CD14-positive monocyte (primary cell): ENCODE results near the gene EIF3B. TPM values are rescaled to one million over a fixed set of nuclear protein-coding genes. Genes with fewer than 3 reads are reported as not detected.

Source experiments
- DNase-seq, 3 donors: peaks; one replicate each; pipeline ENCODE4 v3.0.0-alpha.2; 2011 to 2022
- H2AFZ ChIP-seq: 2 replicates; pipeline ENCODE4 v1.6.0; 2012; ENCODE audit warnings: mild to moderate bottlenecking, low read depth, low read length, inconsistent platforms; ENCODE audit not compliant: insufficient read depth, poor library complexity, severe bottlenecking
- H3K27ac ChIP-seq, 2 donors: 1 replicate in 1 of 2; 2 replicates in 1 of 2; pipeline ENCODE4 v1.5.1; 2012 to 2013; ENCODE audit warnings: low read length in 2 of 2, control low read depth in 1 of 2, inconsistent platforms in 1 of 2, low read depth in 1 of 2, mild to moderate bottlenecking in 1 of 2
- H3K27me3 ChIP-seq, 2 donors: one replicate each; pipeline versions ENCODE4 v1.6.0 to v1.6.1; 2011 to 2013; ENCODE audit warnings: low read length in 2 of 2; ENCODE audit not compliant: control insufficient read depth in 2 of 2, insufficient read depth in 2 of 2
- H3K36me3 ChIP-seq, 2 donors: replicated peaks in 1 of 2; 1 replicate in 1 of 2; 2 replicates in 1 of 2; pipeline versions ENCODE4 v1.5.1 to v1.6.1; 2012 to 2013; ENCODE audit warnings: low read length in 2 of 2, control low read depth in 1 of 2, inconsistent platforms in 1 of 2, mild to moderate bottlenecking in 1 of 2; ENCODE audit not compliant: insufficient read depth in 2 of 2, control insufficient read depth in 1 of 2
- H3K4me1 ChIP-seq, 2 donors: 1 replicate in 1 of 2; 2 replicates in 1 of 2; pipeline versions ENCODE4 v1.5.1 to v1.6.1; 2012 to 2013; ENCODE audit warnings: low read length in 2 of 2, control low read depth in 1 of 2, inconsistent platforms in 1 of 2, mild to moderate bottlenecking in 1 of 2, moderate library complexity in 1 of 2; ENCODE audit not compliant: insufficient read depth in 2 of 2, control insufficient read depth in 1 of 2
- H3K4me2 ChIP-seq: replicated peaks from 2 replicates; pipeline ENCODE3; 2012; ENCODE audit warnings: low read length, moderate library complexity, mild to moderate bottlenecking; ENCODE audit not compliant: poor library complexity, severe bottlenecking; ENCODE audit errors: extremely low read depth
- H3K4me3 ChIP-seq, 3 experiments: fragments of 200-600 bp in 1 of 3; sonication (generic) in 1 of 3; replicated peaks in 1 of 3; 1 replicate in 2 of 3; 2 replicates in 1 of 3; pipeline ENCODE4 v1.5.1; 2011 to 2013; ENCODE audit warnings: low read length in 3 of 3, mild to moderate bottlenecking in 3 of 3, control low read depth in 2 of 3, low read depth in 2 of 3, inconsistent platforms in 1 of 3, moderate library complexity in 1 of 3
- H3K79me2 ChIP-seq: 2 replicates; pipeline ENCODE4 v1.6.0; 2012; ENCODE audit warnings: mild to moderate bottlenecking, control low read depth, inconsistent platforms, low read length, moderate library complexity; ENCODE audit not compliant: insufficient read depth
- H3K9ac ChIP-seq: 2 replicates; pipeline ENCODE4 v1.6.0; 2017; ENCODE audit warnings: low read length, mild to moderate bottlenecking; ENCODE audit not compliant: insufficient read depth, poor library complexity, severe bottlenecking
- H3K9me3 ChIP-seq, 2 donors: replicated peaks in 1 of 2; 1 replicate in 1 of 2; 2 replicates in 1 of 2; pipeline versions ENCODE4 v1.5.1 to v1.6.1; 2012 to 2013; ENCODE audit warnings: low read length in 2 of 2, control low read depth in 1 of 2; ENCODE audit not compliant: control insufficient read depth in 1 of 2, insufficient read depth in 1 of 2
- H4K20me1 ChIP-seq: 2 replicates; pipeline ENCODE4 v1.6.0; 2012; ENCODE audit warnings: mild to moderate bottlenecking, low read length, control low read depth, moderate library complexity; ENCODE audit not compliant: insufficient read depth
- H3K27ac Mint-ChIP-seq, 7 donors: one replicate each; pipeline ENCODE4 v1.8.0; 2020; ENCODE audit warnings: mild to moderate bottlenecking in 7 of 7, mixed read lengths in 7 of 7, moderate library complexity in 6 of 7, inconsistent platforms in 2 of 7
- H3K27me3 Mint-ChIP-seq, 3 donors: one replicate each; pipeline ENCODE4 v1.8.0; 2021 to 2022; ENCODE audit warnings: low read depth in 3 of 3, mild to moderate bottlenecking in 3 of 3, mixed read lengths in 3 of 3, moderate library complexity in 3 of 3, inconsistent platforms in 1 of 3
- H3K36me3 Mint-ChIP-seq, 2 donors: one replicate each; pipeline ENCODE4 v1.8.0; 2020; ENCODE audit warnings: mixed read lengths in 2 of 2, inconsistent platforms in 1 of 2, mild to moderate bottlenecking in 1 of 2
- H3K4me1 Mint-ChIP-seq: one replicate; pipeline ENCODE4 v1.8.0; 2020; ENCODE audit warnings: mild to moderate bottlenecking, mixed read lengths
- H3K4me3 Mint-ChIP-seq, 2 donors: one replicate each; pipeline ENCODE4 v1.8.0; 2020; ENCODE audit warnings: mild to moderate bottlenecking in 2 of 2, mixed read lengths in 2 of 2, moderate library complexity in 1 of 2
- H3K9me3 Mint-ChIP-seq, 7 donors: one replicate each; pipeline ENCODE4 v1.8.0; 2020 to 2022; ENCODE audit warnings: mixed read lengths in 7 of 7, mild to moderate bottlenecking in 6 of 7, moderate library complexity in 6 of 7, inconsistent platforms in 2 of 7
- CTCF ChIP-seq: fragments of 200-600 bp; IDR thresholded peaks from one replicate; pipeline ENCODE4 v1.8.0; 2022; ENCODE audit warnings: antibody characterized with exemption, mild to moderate bottlenecking
- WGBS: methylation state at CpG from one replicate; pipeline ENCODE4 v1.1.5; 2013; ENCODE audit warnings: missing lambda C conversion rate; ENCODE audit not compliant: insufficient coverage; 5-methylcytosine and 5-hydroxymethylcytosine counted together
- intact Hi-C, 2 donors: fragments of 100-400 bp; cut with micrococcal nuclease; formaldehyde crosslinking; loops; one replicate each; pipeline versions ENCODE4 v1.15.0 to v1.15.1; 2023
- polyA plus RNA-seq, 3 donors: library from polyadenylated mRNA; depleted of rRNA in 1 of 3; unstranded in 2 of 3; stranded (reverse) in 1 of 3; fragments of 300-500 nt in 2 of 3; fragments of >200 nt in 1 of 3; fragmentation: Illumina TruSeq in 2 of 3; gene quantifications; 1 replicate in 2 of 3; 2 replicates in 1 of 3; pipeline ENCODE4 v1.2.3, GENCODE V29; 2012 to 2021

EIF3B gene
- polyA plus RNA-seq, 3 donors: 46.0 to 89.1 (median 69.2) TPM

- Histone ChIP-seq H3K9ac (no peak overlapping the region), H3K4me1 (peaks cover 9% of the 10 kb centered on the region in 2 donors), H3K9me3 (no peaks in the 10 kb centered on the region), H4K20me1 (peaks cover 1% of the 10 kb centered on the region), H3K27me3 (no peaks in the 10 kb centered on the region), H3K27ac (no peak overlapping the region), H3K36me3 (peaks cover 1 to 6% of the 10 kb centered on the region in 2 donors), H3K4me3 (no peak overlapping the region), H2AFZ (no peak overlapping the region), H3K79me2 (no peaks in the 10 kb centered on the region), H3K4me2 (no peak overlapping the region)
- Mint-ChIP-seq H3K4me3 (no peak overlapping the region), H3K27ac (no peak overlapping the region), H3K4me1 (peaks cover 15% of the 10 kb centered on the region), H3K27me3 (peaks cover 0 to 17% (median 3%) of the 10 kb centered on the region in 3 donors), H3K36me3 (peaks cover 3 to 6% of the 10 kb centered on the region in 2 donors), H3K9me3 (peaks cover 0 to 2% (median 0%) of the 10 kb centered on the region in 7 donors)
- DNase-seq: no peak
- TF ChIP-seq CTCF: no peak
- intact Hi-C loops: no loop called here
- WGBS: 99% methylated on average over 13 of the region's 17 CpGs
These were observed 32.5 kb downstream of the EIF3B start for GRCh38 chr7:2386964-2387669.

DNA sequence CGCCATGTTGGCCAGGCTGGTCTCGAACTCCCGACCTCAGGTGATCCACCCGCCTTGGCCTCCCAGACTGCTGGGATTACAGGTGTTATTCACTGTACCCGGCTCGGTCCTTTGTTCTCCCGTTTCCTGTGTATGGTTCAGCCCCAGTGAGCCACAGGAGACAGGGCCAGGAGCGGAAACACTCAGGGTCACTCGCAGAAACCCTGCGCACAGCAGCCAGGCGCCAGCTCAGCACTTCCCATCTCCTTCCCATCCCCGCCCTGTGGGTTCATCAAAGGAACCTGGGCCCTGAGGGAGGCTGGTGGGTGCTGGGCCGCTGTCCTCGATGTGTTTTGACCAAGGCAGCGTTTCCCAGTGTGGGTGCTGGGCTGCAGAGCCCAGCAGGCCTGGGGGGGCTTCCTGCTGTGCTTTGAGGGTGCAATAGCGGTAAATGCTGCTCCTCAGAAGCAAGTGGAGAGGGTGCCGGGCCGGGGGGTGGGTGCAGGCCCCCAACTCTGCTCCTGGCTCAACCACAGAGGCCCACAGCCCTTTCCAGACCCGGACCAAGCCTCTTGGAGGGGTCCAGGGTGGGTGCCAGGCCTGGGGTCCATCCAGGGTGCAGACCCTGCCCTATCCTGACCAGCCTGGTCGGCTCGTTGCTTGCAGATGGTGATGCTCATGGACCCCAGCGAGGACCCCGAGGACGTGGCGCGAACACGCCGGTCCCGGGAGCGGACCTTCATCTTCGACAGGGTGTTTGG, 33.4 kb downstream of the EIF3B start:
- Mint-ChIP-seq H3K9me3 (peaks cover 0 to 2% (median 0%) of the 10 kb centered on the region in 7 donors), H3K27me3 (peaks cover 0 to 17% (median 3%) of the 10 kb centered on the region in 3 donors)
- WGBS: 89% methylated on average over 28 of the region's 31 CpGs

More for the DNA sequence above, 33.4 kb downstream of the EIF3B start:
- intact Hi-C loops: no loop called here
- H4K20me1 ChIP-seq: no peaks in the 10 kb centered on the region
- no peak for DNase-seq
- H2AFZ ChIP-seq: no peak overlapping the region
- H3K27me3 ChIP-seq: no peaks in the 10 kb centered on the region
- H3K9me3 ChIP-seq: no peaks in the 10 kb centered on the region
- H3K27ac ChIP-seq: no peak overlapping the region
- no peak for TF ChIP-seq CTCF
- no peaks in the 10 kb centered on the region for H3K36me3 ChIP-seq
- Mint-ChIP-seq H3K27ac (no peak overlapping the region), H3K4me1 (peaks cover 21% of the 10 kb centered on the region), H3K4me3 (no peak overlapping the region), H3K36me3 (no peaks in the 10 kb centered on the region)
- no peak overlapping the region for H3K4me2 ChIP-seq
- no peaks in the 10 kb centered on the region for H3K79me2 ChIP-seq
- peaks cover 9 to 11% of the 10 kb centered on the region in 2 donors for H3K4me1 ChIP-seq
- no peak overlapping the region for H3K9ac ChIP-seq
- no peak overlapping the region for H3K4me3 ChIP-seq
